GM21576 (cell line): ENCODE measurements around the gene NUDT16.
"Not testable (repeated sequence)": the region's sequence is repeated elsewhere in the genome, so short reads cannot be mapped to it uniquely, and the experiment has no call there.

ENCODE experiments used
- ATAC-seq: cut with Tn5 transposase; IDR thresholded peaks from one replicate; pipeline ENCODE4 v1.9.1; 2021; ENCODE audit warnings: mild to moderate bottlenecking, moderate library complexity; ENCODE audit not compliant: unreplicated experiment

Gene NUDT16

GRCh38 chr3:131380821-131381444 is 641 bp upstream of the NUDT16 start:
- ATAC-seq: not testable (repeated sequence)

GRCh38 chr3:131386429-131387165 is 5.0 kb downstream of the NUDT16 start:
- ATAC-seq: no peak

- no peak for ATAC-seq
Observed at GRCh38 chr3:131387796-131388489, 6.4 kb downstream of the NUDT16 start.

GRCh38 chr3:131388490-131388799 is 6.9 kb downstream of the NUDT16 start:
- no peak for ATAC-seq

GRCh38 chr3:131390331-131390730 is 8.8 kb downstream of the NUDT16 start:
- no peak for ATAC-seq

- ATAC-seq: no peak
Observed at GRCh38 chr3:131393051-131393450, 11.5 kb downstream of the NUDT16 start.

GRCh38 chr3:131393868-131394267 is 12.3 kb downstream of the NUDT16 start:
- no peak for ATAC-seq

GRCh38 chr3:131394400-131394799 is 12.8 kb downstream of the NUDT16 start:
- no peak for ATAC-seq

GRCh38 chr3:131396170-131396569 is 14.6 kb downstream of the NUDT16 start:
- no peak for ATAC-seq

- no peak for ATAC-seq
Observed at GRCh38 chr3:131397889-131398288, 16.3 kb downstream of the NUDT16 start.

GRCh38 chr3:131401978-131402377 is 20.4 kb downstream of the NUDT16 start:
- ATAC-seq: no peak

- no peak for ATAC-seq
Observed at GRCh38 chr3:131402391-131403039, 20.9 kb downstream of the NUDT16 start.

- ATAC-seq: no peak
Observed at GRCh38 chr3:131403216-131403895, 21.8 kb downstream of the NUDT16 start.

- no peak for ATAC-seq
Observed at GRCh38 chr3:131405411-131405810, 23.8 kb downstream of the NUDT16 start.

GRCh38 chr3:131406274-131406673 is 24.7 kb downstream of the NUDT16 start:
- no peak for ATAC-seq

GRCh38 chr3:131417751-131418150 is 36.2 kb downstream of the NUDT16 start:
- ATAC-seq: no peak

- no peak for ATAC-seq
Observed at GRCh38 chr3:131421301-131421700, 39.7 kb downstream of the NUDT16 start.

GRCh38 chr3:131421957-131422498 is 40.5 kb downstream of the NUDT16 start:
- no peak for ATAC-seq

- no peak for ATAC-seq
Observed at GRCh38 chr3:131427226-131427625, 45.7 kb downstream of the NUDT16 start.

GRCh38 chr3:131431754-131432153 is 50.2 kb downstream of the NUDT16 start:
- ATAC-seq: no peak

- no peak for ATAC-seq
Observed at GRCh38 chr3:131432441-131432840, 50.9 kb downstream of the NUDT16 start.
